Left lobe of liver (tissue), 2 donors: Measurements from ENCODE around the gene METTL8. TPM values are rescaled to one million over a fixed set of nuclear protein-coding genes. Genes with fewer than 3 reads are reported as not detected.
A peak's percentile ranks its signal among the peaks of the same experiment; 100 is the strongest.
"Not testable (repeated sequence)": the region's sequence is repeated elsewhere in the genome, so short reads cannot be mapped to it uniquely, and the experiment has no call there.

Experiments
- ATAC-seq: fragments of 200-7000 bp; cut with Tn5 transposase; one replicate; pipeline ENCODE4 v1.9.1; 2020; ENCODE audit warnings: mild to moderate bottlenecking, moderate library complexity
- DNase-seq: peaks from one replicate; pipeline ENCODE4 v3.0.0-alpha.2; 2020; ENCODE audit warnings: low spot score
- total RNA-seq: library from RNA; stranded (reverse); gene quantifications from one replicate; pipeline ENCODE4 v1.2.1, GENCODE V29; 2021
- donor health status: DM: no; HTN: no; CAD: no; lungs with moderate emphysema.
- donor health status: DM: no; HTN: yes; CAD: no.

The METTL8 gene
- total RNA-seq, 1 donor from 2014 or later = 7.5 TPM

- no peak for DNase-seq
- ATAC-seq = no peak
Measured at GRCh38 chr2:171316755-171317337, 116.9 kb downstream of the METTL8 start.

DNA sequence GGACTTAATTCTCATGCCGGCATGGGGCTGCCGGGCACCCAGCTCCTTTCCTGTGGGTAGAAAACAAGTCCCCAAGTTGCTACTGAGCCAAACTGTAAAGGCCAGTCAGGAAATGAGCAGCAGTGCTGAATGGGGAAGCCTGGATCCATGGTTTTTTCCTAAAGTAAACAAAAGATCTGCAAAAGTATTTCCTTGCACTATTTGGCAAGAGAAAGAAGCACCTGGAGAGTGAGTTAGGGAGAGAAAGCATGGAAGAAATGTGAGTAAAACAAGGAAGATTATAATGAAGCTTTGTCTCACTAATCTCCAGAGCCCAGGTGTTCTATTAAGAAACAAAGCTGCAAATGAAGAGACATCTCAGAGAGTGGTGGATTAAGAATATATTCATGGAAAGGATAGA, 117.6 kb downstream of the METTL8 start:
- DNase-seq (no peak), ATAC-seq (no peak)

GRCh38 chr2:171315781-171316180, 118.0 kb downstream of the METTL8 start:
- no peak for DNase-seq
- ATAC-seq = no peak

DNA sequence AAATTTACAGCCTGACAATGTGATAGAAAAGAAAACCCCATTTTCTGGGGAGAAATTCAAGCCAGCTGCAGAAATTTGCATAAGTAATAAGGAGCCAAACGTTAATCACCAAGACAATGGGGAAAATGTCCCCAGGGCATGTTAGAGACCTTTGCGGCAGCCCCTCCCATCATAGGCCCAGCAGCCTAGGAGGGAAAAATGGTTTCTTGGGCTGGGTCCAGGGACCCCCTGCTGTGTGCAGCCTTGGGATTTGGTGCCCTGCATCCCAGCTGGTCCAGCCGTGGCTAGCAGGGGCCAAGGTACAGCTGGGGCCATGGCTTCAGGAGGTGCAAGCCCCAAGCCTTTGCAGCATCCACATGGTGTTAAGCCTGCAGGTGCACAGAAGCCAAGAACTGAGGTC, 121.6 kb downstream of the METTL8 start:
- not testable (repeated sequence) for DNase-seq, ATAC-seq

DNA sequence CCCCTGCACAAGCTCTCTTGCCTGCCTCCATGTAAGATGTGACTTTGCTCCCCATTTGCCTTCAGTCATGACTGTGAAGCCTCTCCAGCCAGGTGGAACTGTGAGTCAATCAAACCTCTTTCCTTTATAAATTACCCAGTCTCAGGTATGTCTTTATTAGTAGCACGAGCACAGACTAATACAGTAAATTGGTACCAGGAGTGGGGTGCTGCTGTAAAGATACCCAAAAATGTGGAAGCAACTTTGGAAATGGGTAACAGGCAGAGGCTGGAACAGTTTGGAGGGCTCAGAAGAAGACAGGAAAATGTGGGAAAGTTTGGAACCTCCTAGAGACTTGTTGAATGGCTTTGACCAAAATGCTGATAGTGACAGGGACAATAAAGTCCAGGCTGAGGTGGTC, 122.2 kb downstream of the METTL8 start:
- not testable (repeated sequence) for ATAC-seq, DNase-seq

GRCh38 chr2:171310889-171311288, 122.9 kb downstream of the METTL8 start:
- ATAC-seq = no peak
- DNase-seq = no peak

- ATAC-seq = peak; percentile 36
- no peak for DNase-seq
Measured at GRCh38 chr2:171309455-171310286, 124.1 kb downstream of the METTL8 start.

DNA sequence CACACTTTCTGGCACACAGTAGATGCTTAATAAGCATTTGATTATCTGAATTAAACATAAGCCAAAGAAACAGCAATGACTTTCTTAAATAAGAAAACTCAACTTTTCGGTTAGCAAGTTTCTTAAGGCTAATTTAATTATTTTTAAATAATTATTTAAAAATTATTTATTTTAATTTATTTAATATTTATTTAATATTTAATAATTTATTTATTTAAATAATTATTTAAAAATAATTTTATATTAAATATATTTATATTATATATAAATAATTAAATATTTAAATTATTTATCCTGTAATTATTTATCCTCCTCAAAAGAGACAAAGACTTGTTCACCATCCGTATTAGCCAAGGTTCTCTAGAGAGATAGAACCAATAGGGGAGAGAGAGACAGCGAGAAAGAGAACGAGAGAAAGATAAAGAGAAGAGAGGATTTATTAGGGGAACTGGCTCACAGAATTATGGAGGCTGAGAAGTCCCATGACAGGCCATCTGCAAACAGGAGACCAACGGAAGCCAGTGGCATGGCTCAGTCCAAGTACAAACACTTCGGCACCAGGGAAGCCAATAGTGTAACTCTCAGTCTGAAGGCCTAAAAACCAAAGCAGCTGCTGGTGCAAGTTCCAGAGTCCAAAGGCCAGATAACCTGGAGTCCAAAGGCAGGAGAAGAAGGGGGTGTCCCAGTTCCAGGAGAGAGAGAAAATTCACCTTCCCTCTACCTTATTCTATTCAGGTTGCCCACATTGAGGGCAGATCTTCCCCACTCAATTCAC, 125.3 kb downstream of the METTL8 start:
- DNase-seq (no peak), ATAC-seq (peak; percentile 66)

GRCh38 chr2:171307560-171307959, 126.2 kb downstream of the METTL8 start:
- no peak for ATAC-seq
- no peak for DNase-seq

- DNase-seq (no peak), ATAC-seq (no peak)
Measured at GRCh38 chr2:171297956-171298355, 135.8 kb downstream of the METTL8 start.

DNA sequence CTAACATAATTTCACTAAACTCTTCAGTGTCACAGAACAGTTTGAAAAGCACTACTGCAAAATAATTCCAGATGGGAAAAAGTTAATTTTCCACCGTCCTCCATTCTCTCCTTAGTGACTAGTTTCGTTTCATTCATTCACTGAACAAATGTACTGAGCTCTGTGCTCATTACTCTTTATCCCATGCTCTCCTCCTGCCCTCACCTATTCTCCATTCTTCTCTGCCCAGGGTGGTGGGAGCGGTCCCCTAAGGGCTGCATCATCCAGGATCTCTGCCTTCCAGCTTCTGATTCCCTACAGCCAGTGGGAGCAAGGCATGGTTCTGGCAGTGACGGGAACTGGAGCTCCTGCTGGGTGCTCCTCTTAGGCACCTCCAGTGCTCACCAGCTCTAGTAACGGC, 139.2 kb downstream of the METTL8 start:
- no peak for DNase-seq

DNA sequence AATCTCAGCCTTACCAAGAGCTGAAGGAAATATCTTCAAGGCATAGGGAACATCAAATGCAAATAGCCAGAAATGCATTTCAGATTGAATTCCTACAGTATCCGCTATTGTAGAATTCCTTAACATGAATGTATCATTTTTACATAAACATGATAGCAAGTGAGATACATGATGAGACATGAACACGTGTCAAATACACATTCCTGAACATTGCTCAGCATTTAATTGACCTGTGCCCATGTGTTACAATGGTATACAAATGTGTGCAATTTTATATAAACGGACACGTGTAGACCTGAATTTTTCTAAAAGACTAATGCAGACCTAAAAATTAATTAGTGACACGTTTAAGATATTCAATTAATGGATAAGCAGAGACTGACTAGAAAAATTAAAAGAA, 140.1 kb downstream of the METTL8 start:
- ATAC-seq (no peak), DNase-seq (no peak)

More for the DNA sequence above, 139.2 kb downstream of the METTL8 start:
- no peak for ATAC-seq

GRCh38 chr2:171289991-171290390, 143.8 kb downstream of the METTL8 start:
- no peak for DNase-seq
- no peak for ATAC-seq

DNA sequence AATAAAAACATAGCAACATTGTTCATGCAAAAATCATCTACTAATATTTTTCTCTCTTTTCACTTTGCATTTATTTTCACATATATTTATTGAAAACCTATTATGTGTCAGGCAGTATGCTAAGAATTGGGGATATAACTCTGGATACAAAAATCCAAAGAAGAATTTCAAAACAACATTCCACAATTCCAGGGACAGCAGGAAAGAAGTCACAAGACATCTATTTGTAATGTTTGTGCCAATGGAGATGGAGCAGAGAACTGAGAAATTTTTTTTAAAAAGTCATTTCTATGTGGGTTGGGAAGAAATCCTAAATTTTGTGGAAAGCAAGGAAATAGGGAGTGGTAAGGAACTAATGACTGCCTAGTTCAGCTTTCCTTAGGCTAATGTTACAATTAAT, 144.5 kb downstream of the METTL8 start:
- DNase-seq (no peak), ATAC-seq (no peak)

GRCh38 chr2:171287611-171288010, 146.2 kb downstream of the METTL8 start:
- DNase-seq = no peak
- ATAC-seq = no peak

DNA sequence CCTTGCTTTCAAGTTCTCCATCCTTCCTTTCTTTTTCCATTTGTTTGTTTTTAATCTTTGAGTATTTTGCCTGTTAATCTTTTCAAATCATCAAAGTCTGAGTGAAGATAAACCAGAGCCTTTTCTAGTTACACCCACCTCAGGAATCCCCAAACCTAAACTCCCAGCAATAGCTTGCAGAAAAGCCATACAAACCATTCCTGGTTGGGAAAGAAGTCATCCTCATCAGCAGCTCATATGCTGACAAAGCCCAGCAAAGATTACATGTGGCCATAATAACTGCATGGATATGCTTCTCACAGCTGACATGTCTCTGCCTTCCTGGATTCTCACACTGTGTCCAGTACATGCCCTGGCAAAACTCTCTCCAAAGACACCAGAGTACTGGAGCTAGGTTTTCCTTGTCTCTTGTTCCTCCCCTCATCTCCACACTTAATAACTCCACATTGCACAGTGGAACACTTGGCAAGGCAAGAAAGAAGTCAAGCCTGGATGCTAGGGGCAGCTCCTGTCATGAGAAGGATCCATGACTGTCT, 146.7 kb downstream of the METTL8 start:
- ATAC-seq = no peak
- DNase-seq = no peak

DNA sequence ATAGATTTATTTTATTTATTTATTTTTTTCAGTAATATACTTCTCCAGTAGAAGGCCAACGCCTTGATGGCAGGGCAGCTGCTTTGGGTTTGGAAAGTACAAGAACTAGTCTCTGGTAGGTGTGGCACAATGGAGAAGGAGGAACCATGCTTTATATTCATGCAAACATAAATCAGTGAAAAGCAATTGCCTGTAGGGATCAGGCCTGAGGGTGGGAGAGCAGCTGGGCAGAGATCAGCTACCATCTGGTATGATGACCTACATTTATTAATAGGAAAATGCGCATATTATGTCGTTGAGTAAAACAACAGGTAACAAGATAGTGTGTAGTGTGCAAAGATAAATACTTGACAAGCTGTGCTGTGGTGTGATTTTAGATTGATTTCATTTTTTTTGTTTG, 152.7 kb downstream of the METTL8 start:
- no peak for DNase-seq
- ATAC-seq = no peak

GRCh38 chr2:171279983-171280790, 153.6 kb downstream of the METTL8 start:
- no peak for ATAC-seq
- DNase-seq = no peak

GRCh38 chr2:171274757-171275156, 159.0 kb downstream of the METTL8 start:
- DNase-seq = no peak
- ATAC-seq = no peak

DNA sequence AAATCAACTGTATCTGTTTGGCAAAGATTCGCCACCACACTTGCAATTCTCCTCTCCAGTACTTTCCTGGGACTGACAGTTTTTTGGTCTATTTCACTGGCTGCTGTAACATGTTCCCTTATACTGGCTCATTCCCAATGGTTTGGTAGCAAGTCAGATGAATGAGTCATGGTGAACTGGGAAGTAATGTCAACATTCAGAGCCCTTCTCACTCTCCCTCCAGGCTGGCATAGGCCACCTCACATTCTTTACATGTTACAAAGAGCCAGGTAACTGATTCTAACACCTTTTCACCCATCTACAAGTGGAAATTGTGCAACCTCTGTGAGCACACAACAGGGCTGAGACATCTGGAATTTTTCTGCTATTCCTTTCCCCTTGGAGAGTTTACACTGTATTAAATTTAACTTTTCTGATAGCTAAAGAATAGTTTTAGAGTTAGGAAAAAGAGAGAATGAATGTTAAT, 161.8 kb downstream of the METTL8 start:
- ATAC-seq = peak; percentile 96
- no peak for DNase-seq
